GM19438 (cell line): ENCODE measurements around the gene PRRG3.

Source experiments
- ATAC-seq: cut with Tn5 transposase; IDR thresholded peaks from one replicate; pipeline ENCODE4 v1.9.1; 2021; ENCODE audit warnings: low read depth; ENCODE audit not compliant: unreplicated experiment

PRRG3 gene

GRCh38 chrX:151704041-151704663 is 8.9 kb downstream of the PRRG3 start:
- no peak for ATAC-seq

GRCh38 chrX:151708821-151709220 is 13.6 kb downstream of the PRRG3 start:
- ATAC-seq = no peak

- ATAC-seq = no peak
These were observed 15.2 kb downstream of the PRRG3 start for GRCh38 chrX:151710457-151710856.

- no peak for ATAC-seq
These were observed 15.9 kb downstream of the PRRG3 start for GRCh38 chrX:151711154-151711553.

- ATAC-seq = no peak
These were observed 16.5 kb downstream of the PRRG3 start for GRCh38 chrX:151711787-151712186.

GRCh38 chrX:151712253-151712652 is 17.0 kb downstream of the PRRG3 start:
- no peak for ATAC-seq

- ATAC-seq = no peak
These were observed 18.6 kb downstream of the PRRG3 start for GRCh38 chrX:151713849-151714248.

- ATAC-seq = no peak
These were observed 19.1 kb downstream of the PRRG3 start for GRCh38 chrX:151714362-151714761.

GRCh38 chrX:151715752-151716151 is 20.5 kb downstream of the PRRG3 start, which contains the start of gene FATE1:
Gene FATE1, plus strand, starts transcription at chrX:151716035. Its CDS starts 85 bp downstream, at chrX:151716120.
- ATAC-seq = no peak

GRCh38 chrX:151722241-151722846 is 27.1 kb downstream of the PRRG3 start:
- peak; percentile 59 for ATAC-seq

- no peak for ATAC-seq
These were observed 28.0 kb downstream of the PRRG3 start for GRCh38 chrX:151723156-151723760.

- no peak for ATAC-seq
These were observed 29.5 kb downstream of the PRRG3 start for GRCh38 chrX:151724563-151725337.

- no peak for ATAC-seq
These were observed 30.0 kb downstream of the PRRG3 start for GRCh38 chrX:151725338-151725614.

GRCh38 chrX:151726751-151727150 is 31.5 kb downstream of the PRRG3 start:
- no peak for ATAC-seq

- no peak for ATAC-seq
These were observed 32.1 kb downstream of the PRRG3 start for GRCh38 chrX:151727346-151727745.

- ATAC-seq = no peak
These were observed 33.9 kb downstream of the PRRG3 start for GRCh38 chrX:151729056-151729725.

- no peak for ATAC-seq
These were observed 39.2 kb downstream of the PRRG3 start, which contains the start of gene CNGA2 for GRCh38 chrX:151734446-151734845. Gene CNGA2, plus strand, starts transcription at chrX:151734746. Its CDS starts 3,738 bp downstream, at chrX:151738484.

GRCh38 chrX:151735219-151735618 is 40.0 kb downstream of the PRRG3 start:
- ATAC-seq = no peak

GRCh38 chrX:151736685-151737084 is 41.4 kb downstream of the PRRG3 start:
- no peak for ATAC-seq

GRCh38 chrX:151737494-151737893 is 42.2 kb downstream of the PRRG3 start:
- no peak for ATAC-seq

- no peak for ATAC-seq
These were observed 43.5 kb downstream of the PRRG3 start for GRCh38 chrX:151738751-151739150.
